Measurements from ENCODE around the gene PPP1R14B.

DNA sequence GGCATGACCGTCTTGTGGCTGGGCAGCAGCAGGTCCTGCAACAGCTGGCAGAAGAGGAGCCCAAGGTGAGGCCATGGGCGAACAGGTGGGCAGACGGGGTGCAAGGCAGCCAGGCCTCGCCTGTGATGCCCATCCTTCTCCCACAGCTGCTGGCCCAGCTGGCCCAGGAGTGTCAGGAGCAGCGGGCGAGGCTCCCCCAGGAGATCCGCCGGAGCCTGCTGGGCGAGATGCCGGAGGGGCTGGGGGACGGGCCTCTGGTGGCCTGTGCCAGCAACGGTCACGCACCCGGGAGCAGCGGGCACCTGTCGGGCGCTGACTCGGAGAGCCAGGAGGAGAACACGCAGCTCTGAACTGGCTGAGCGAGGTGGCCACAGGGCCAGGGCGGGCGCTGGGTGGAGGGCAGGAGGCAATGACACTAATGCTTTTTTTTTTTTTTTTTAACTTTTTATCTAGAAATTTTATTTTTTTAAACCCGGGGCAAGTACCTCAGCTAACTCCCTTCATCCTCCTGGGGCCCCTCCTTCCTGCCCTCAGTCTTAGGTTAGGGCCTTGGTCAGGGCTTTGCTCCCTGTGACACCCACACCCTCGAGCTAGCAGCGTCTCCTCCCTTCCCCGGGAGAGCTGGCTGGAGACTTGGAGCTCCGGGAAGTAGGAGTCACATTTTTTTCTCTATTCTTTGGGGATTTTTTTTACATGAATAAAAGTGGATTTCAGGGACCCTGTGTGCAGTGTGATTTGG, 20.6 kb upstream of the PPP1R14B start:
- TF ChIP-seq EZH2 (IDR thresholded peaks at IDR 0.05) (no peak), POLR2AphosphoS5 (IDR thresholded peaks at IDR 0.05; ENCODE audit: borderline replicate concordance, low read depth, low read length) (no peak)
